ENCODE data around the gene TSPAN2.

- TF ChIP-seq EZH2phosphoT487 (IDR thresholded peaks at IDR 0.05; ENCODE audit: unreplicated experiment) = no peak
- no peak for TF ChIP-seq CTCF (conservative IDR thresholded peaks at IDR 0.05; ENCODE audit: low read depth in 2 of 2)
- no peak for TF ChIP-seq POLR2AphosphoS5 (IDR thresholded peaks at IDR 0.05; ENCODE audit: low read depth)
- TF ChIP-seq CREB1 (CRISPR knock-in tag; IDR thresholded peaks at IDR 0.05; ENCODE audit: low read depth) = no peak
- TF ChIP-seq REST (IDR thresholded peaks at IDR 0.05; ENCODE audit: unreplicated experiment) = no peak
- no peak for TF ChIP-seq ETS1 (IDR thresholded peaks at IDR 0.05)
- TF ChIP-seq NANOG (IDR thresholded peaks at IDR 0.05; ENCODE audit: borderline replicate concordance) = no peak
Measured at GRCh38 chr1:115036814-115037507, 52.3 kb downstream of the TSPAN2 start.

Data from GM23338 (cell line).